ENCODE results near the gene OOSP3. TPM values are rescaled to one million over a fixed set of nuclear protein-coding genes. Genes with fewer than 3 reads are reported as not detected.

The OOSP3 gene
- total and polyA plus RNA-seq, 4 donors = not detected

DNA sequence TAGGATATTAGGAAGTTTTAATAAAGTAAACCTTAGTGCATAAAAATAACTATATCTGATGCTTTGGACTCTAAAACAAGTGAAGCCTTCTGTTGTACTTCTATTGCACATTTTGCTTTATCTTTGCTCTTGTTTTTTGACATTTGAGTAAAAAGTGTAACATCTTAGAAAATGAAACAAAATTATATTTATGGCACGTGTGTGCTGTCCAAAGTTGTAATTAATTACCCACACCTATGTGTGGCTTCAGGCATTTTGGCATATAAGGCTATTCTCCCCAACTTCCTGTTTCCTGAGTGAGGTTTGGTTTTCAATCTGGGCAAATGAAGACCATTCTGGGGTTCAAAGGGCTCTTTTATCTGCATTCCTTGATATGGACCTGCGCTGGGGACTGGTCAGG lies 59.5 kb downstream of the OOSP3 start, which contains the start of gene OOSP1:
Gene OOSP1 (plus strand): TSS at position 301 of the 400 bp plus-strand sequence. CDS start 23 bp downstream, at position 324.
- H3K9me3 ChIP-seq (ENCODE audit: control insufficient read depth, insufficient read depth, low read length) = no peaks in the 10 kb centered on the region
- no peak within 1 kb of the TSS for H3K27ac ChIP-seq (ENCODE audit: low read depth, low read length)
- DNase-seq (ENCODE audit: low read depth in 4 of 6, low spot score in 6 of 6) = no peak
- no peaks in the 10 kb centered on the region for H3K4me1 ChIP-seq (ENCODE audit: control insufficient read depth, insufficient read depth, low read length)
- H3K4me3 ChIP-seq (ENCODE audit: low read depth, low read length) = no peak within 1 kb of the TSS
- H3K27me3 ChIP-seq (ENCODE audit: control insufficient read depth, insufficient read depth, low read length) = no peaks in the 10 kb centered on the region
- H3K36me3 ChIP-seq (ENCODE audit: control insufficient read depth, insufficient read depth, low read length) = no peaks in the 10 kb centered on the region
- WGBS (ENCODE audit: insufficient coverage) = 100% methylated on average over 1 of the region's 2 CpGs

DNA sequence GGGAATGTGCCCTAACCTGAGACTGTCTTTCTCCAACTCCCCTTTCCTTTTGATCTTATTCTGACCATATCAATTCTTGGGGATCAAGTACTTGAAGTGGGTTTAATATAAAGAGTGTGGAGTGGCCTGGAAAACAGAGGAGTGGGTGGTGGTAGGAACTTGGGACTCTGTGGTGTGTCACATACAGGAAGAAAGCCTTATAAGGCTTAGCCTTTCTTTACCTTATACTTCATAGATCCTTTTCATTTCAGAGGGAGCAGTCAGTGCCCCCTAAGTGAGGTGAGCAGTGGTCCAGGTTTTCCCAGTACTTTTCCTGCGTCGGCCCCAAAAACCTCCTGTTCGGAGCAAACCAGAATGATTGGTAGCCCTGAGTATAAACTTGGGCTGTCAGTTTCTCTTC lies 60.1 kb downstream of the OOSP3 start:
- no peak for DNase-seq (ENCODE audit: low read depth in 4 of 6, low spot score in 6 of 6)
- no peak overlapping the region for H3K4me3 ChIP-seq (ENCODE audit: low read depth, low read length)
- WGBS (ENCODE audit: insufficient coverage) = 97% methylated on average over 3 of the region's 3 CpGs

DNA sequence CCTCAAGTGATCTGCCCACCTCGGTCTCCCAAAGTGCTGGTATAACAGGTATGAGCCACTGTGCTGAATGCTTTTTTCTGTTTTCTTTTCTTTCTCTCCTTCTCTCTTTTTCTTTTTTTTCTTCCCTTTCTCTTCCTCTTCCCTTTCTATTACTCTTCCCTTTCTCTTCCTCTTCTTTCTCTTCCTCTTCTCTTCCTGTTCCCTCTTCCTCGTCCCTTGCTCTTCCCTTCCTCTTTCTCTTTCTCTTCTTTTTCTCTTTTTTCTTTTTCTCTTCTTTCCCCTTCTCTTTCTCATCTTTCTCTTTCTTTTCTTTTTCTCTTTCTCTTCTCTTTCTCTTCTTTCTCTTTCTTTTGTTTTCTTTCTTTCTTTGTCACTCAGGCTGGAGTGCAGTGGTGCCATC lies 60.9 kb downstream of the OOSP3 start:
- Histone ChIP-seq H3K9me3 (ENCODE audit: control insufficient read depth, insufficient read depth, low read length) (no peaks in the 10 kb centered on the region), H3K27me3 (ENCODE audit: control insufficient read depth, insufficient read depth, low read length) (no peaks in the 10 kb centered on the region), H3K4me3 (ENCODE audit: low read depth, low read length) (no peak overlapping the region), H3K36me3 (ENCODE audit: control insufficient read depth, insufficient read depth, low read length) (no peaks in the 10 kb centered on the region), H3K4me1 (ENCODE audit: control insufficient read depth, insufficient read depth, low read length) (no peaks in the 10 kb centered on the region), H3K27ac (ENCODE audit: low read depth, low read length) (no peak overlapping the region)
- DNase-seq (ENCODE audit: low read depth in 4 of 6, low spot score in 6 of 6) = no peak
- 91% methylated on average over 2 of the region's 2 CpGs for WGBS (ENCODE audit: insufficient coverage)

More for the DNA sequence above, 60.1 kb downstream of the OOSP3 start:
- Histone ChIP-seq H3K36me3 (ENCODE audit: control insufficient read depth, insufficient read depth, low read length) (no peaks in the 10 kb centered on the region), H3K27me3 (ENCODE audit: control insufficient read depth, insufficient read depth, low read length) (no peaks in the 10 kb centered on the region), H3K27ac (ENCODE audit: low read depth, low read length) (no peak overlapping the region), H3K4me1 (ENCODE audit: control insufficient read depth, insufficient read depth, low read length) (no peaks in the 10 kb centered on the region), H3K9me3 (ENCODE audit: control insufficient read depth, insufficient read depth, low read length) (no peaks in the 10 kb centered on the region)

DNA sequence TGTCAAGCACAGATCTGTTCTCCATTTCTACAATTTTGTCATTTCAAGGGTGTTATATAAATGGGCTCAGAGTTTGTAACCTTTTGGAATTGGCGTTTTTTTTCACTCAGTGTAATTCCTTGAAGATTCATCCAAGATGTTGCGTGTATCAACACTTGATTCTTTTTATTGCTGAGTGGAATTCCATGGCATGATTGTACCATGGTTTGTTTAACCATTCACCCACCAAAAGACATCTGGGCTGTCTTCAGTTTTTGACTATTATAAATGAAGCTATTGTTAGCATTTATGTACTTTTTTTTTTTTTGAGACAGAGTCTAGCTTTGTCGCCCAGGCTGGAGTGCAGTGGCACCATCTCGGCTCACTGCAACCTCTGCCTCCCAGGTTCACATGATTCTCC lies 62.5 kb downstream of the OOSP3 start:
- no peak overlapping the region for H3K4me3 ChIP-seq (ENCODE audit: low read depth, low read length)
- no peak for DNase-seq (ENCODE audit: low read depth in 4 of 6, low spot score in 6 of 6)

DNA sequence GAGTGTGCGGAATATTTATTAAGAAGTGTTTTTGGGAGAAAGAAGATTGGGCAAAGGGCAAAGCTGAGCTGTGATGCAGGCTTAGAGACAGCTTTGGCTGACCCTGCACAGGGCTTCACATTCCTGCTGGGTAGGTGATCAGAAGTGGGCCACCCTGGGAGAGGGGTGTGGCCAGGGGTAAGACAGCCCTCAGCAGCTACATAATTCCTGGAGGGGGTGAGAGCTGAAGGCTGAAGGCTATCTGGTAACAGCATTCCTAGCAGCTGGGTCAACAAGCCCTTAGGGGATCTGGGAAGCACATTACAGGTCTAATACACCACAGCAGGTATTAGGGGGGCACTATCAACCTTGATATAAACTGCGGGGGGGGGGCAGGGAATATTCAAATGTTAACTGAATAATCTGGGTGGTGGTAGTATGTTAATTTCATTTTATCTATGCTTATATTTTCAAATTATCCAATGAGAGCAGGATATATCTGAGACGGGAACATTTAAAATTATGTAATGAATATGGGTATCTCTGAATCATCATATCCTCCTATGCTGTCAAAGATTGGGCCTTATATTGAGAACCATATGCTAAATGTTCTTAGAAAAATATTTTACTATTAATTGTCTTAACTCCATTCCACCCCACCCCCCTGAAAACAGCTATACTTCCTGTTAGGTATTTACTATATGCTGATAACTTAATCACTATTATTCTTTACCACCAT lies 65.6 kb downstream of the OOSP3 start:
- H3K4me1 ChIP-seq (ENCODE audit: control insufficient read depth, insufficient read depth, low read length) = no peaks in the 10 kb centered on the region
- H3K9me3 ChIP-seq (ENCODE audit: control insufficient read depth, insufficient read depth, low read length) = no peaks in the 10 kb centered on the region
- H3K27me3 ChIP-seq (ENCODE audit: control insufficient read depth, insufficient read depth, low read length) = no peaks in the 10 kb centered on the region
- H3K4me3 ChIP-seq (ENCODE audit: low read depth, low read length) = no peak overlapping the region
- 100% methylated on average over 1 of the region's 3 CpGs for WGBS (ENCODE audit: insufficient coverage)
- H3K27ac ChIP-seq (ENCODE audit: low read depth, low read length) = no peak overlapping the region
- no peaks in the 10 kb centered on the region for H3K36me3 ChIP-seq (ENCODE audit: control insufficient read depth, insufficient read depth, low read length)
- DNase-seq (ENCODE audit: low read depth in 4 of 6, low spot score in 6 of 6) = no peak

More for the DNA sequence above, 62.5 kb downstream of the OOSP3 start:
- no peaks in the 10 kb centered on the region for H3K4me1 ChIP-seq (ENCODE audit: control insufficient read depth, insufficient read depth, low read length)
- H3K27ac ChIP-seq (ENCODE audit: low read depth, low read length) = no peak overlapping the region
- no peaks in the 10 kb centered on the region for H3K9me3 ChIP-seq (ENCODE audit: control insufficient read depth, insufficient read depth, low read length)
- H3K27me3 ChIP-seq (ENCODE audit: control insufficient read depth, insufficient read depth, low read length) = no peaks in the 10 kb centered on the region
- WGBS (ENCODE audit: insufficient coverage) = no CpG with 5 or more reads among the region's 4 CpGs
- no peaks in the 10 kb centered on the region for H3K36me3 ChIP-seq (ENCODE audit: control insufficient read depth, insufficient read depth, low read length)

DNA sequence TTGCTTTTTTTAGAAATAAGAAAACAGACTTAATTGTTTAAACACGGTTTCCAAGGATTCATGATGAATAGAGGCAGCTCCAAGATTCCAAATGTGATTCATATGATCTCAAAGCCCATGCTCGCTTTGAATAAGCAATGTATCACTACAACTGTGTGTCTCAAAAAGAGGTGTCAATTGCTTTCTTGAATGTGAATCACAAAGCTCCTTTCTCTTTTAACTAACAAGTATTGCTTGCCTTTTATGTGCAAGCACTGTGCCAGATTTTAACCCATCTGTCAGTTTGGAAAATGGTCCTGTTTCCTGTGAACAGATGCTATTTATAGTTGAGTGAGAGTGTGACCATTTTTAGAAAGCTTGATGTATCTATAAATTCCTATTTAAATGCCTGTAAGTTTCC lies 66.1 kb downstream of the OOSP3 start:
- Histone ChIP-seq H3K27ac (ENCODE audit: low read depth, low read length) (no peak overlapping the region), H3K4me1 (ENCODE audit: control insufficient read depth, insufficient read depth, low read length) (no peaks in the 10 kb centered on the region), H3K4me3 (ENCODE audit: low read depth, low read length) (no peak overlapping the region), H3K36me3 (ENCODE audit: control insufficient read depth, insufficient read depth, low read length) (no peaks in the 10 kb centered on the region), H3K27me3 (ENCODE audit: control insufficient read depth, insufficient read depth, low read length) (no peaks in the 10 kb centered on the region), H3K9me3 (ENCODE audit: control insufficient read depth, insufficient read depth, low read length) (no peaks in the 10 kb centered on the region)
- WGBS (ENCODE audit: insufficient coverage) = no CpG with 5 or more reads among the region's 2 CpGs
- DNase-seq (ENCODE audit: low read depth in 4 of 6, low spot score in 6 of 6) = peak in 2 of 6 donors; percentile 44 to 96

Other genes with a start within 250 kb of the OOSP3 start
- 10 to 100 TPM in 1 of 2 donors, 1 to 10 TPM in 1; 7.0 to 12.3 TPM for gene PATL1, start 209.7 kb upstream of the OOSP3 start, total RNA-seq
- 10 to 100 TPM; 29.7 to 30.4 TPM for gene PATL1, start 209.7 kb upstream of the OOSP3 start, polyA plus RNA-seq (ENCODE audit: insufficient read length in 2 of 2)
- gene OR10V1, start 164.9 kb upstream of the OOSP3 start, total RNA-seq = not detected
- gene OR10V1, start 164.9 kb upstream of the OOSP3 start, polyA plus RNA-seq (ENCODE audit: insufficient read length in 2 of 2) = not detected
- gene STX3, start 123.4 kb upstream of the OOSP3 start, total RNA-seq = 10 to 100 TPM; 10.1 to 11.4 TPM
- gene STX3, start 123.4 kb upstream of the OOSP3 start, polyA plus RNA-seq (ENCODE audit: insufficient read length in 2 of 2) = 10 to 100 TPM; 12.2 to 15.5 TPM
- gene MRPL16, start 68.0 kb upstream of the OOSP3 start, total RNA-seq = 10 to 100 TPM; 26.6 to 54.1 TPM
- gene MRPL16, start 68.0 kb upstream of the OOSP3 start, polyA plus RNA-seq (ENCODE audit: insufficient read length in 2 of 2) = 10 to 100 TPM; 40.5 to 50.0 TPM
- gene CBLIF, start 33.3 kb upstream of the OOSP3 start, total RNA-seq = not detected
- gene CBLIF, start 33.3 kb upstream of the OOSP3 start, polyA plus RNA-seq (ENCODE audit: insufficient read length in 2 of 2) = not detected
- gene TCN1, start 12.3 kb upstream of the OOSP3 start, total RNA-seq = 1 to 10 TPM in 1 of 2 donors, not detected in 1; 7.0 TPM
- not detected for gene TCN1, start 12.3 kb upstream of the OOSP3 start, polyA plus RNA-seq (ENCODE audit: insufficient read length in 2 of 2)
- gene OOSP1, start 59.6 kb downstream of the OOSP3 start, total RNA-seq = not detected
- not detected for gene OOSP1, start 59.6 kb downstream of the OOSP3 start, polyA plus RNA-seq (ENCODE audit: insufficient read length in 2 of 2)
- gene OOSP4A, start 85.3 kb downstream of the OOSP3 start, total RNA-seq = not detected
- gene OOSP4A, start 85.3 kb downstream of the OOSP3 start, polyA plus RNA-seq (ENCODE audit: insufficient read length in 2 of 2) = not detected
- gene OOSP4B, start 138.4 kb downstream of the OOSP3 start, total RNA-seq = not detected
- gene OOSP4B, start 138.4 kb downstream of the OOSP3 start, polyA plus RNA-seq (ENCODE audit: insufficient read length in 2 of 2) = not detected
- not detected for gene OOSP2, start 161.6 kb downstream of the OOSP3 start, total RNA-seq
- gene OOSP2, start 161.6 kb downstream of the OOSP3 start, polyA plus RNA-seq (ENCODE audit: insufficient read length in 2 of 2) = not detected
- 10 to 100 TPM in 1 of 2 donors, under 1 TPM in 1; 0.72 to 29.5 TPM for gene MS4A3, start 177.9 kb downstream of the OOSP3 start, total RNA-seq
- gene MS4A3, start 177.9 kb downstream of the OOSP3 start, polyA plus RNA-seq (ENCODE audit: insufficient read length in 2 of 2) = under 1 TPM in 1 of 2 donors, not detected in 1; 0.93 TPM
- gene MS4A2, start 209.9 kb downstream of the OOSP3 start, total RNA-seq = 1 to 10 TPM in 1 of 2 donors, under 1 TPM in 1; 0.39 to 1.2 TPM
- gene MS4A2, start 209.9 kb downstream of the OOSP3 start, polyA plus RNA-seq (ENCODE audit: insufficient read length in 2 of 2) = under 1 TPM in 1 of 2 donors, not detected in 1; 0.20 TPM

All from spinal cord (tissue), 10 donors.